GM19351 (cell line): ENCODE measurements around the gene C1orf21.

Experiments
- ATAC-seq: cut with Tn5 transposase; IDR thresholded peaks from one replicate; pipeline ENCODE4 v1.9.1; 2021; ENCODE audit warnings: mild to moderate bottlenecking, moderate library complexity; ENCODE audit not compliant: unreplicated experiment

The C1orf21 gene

DNA sequence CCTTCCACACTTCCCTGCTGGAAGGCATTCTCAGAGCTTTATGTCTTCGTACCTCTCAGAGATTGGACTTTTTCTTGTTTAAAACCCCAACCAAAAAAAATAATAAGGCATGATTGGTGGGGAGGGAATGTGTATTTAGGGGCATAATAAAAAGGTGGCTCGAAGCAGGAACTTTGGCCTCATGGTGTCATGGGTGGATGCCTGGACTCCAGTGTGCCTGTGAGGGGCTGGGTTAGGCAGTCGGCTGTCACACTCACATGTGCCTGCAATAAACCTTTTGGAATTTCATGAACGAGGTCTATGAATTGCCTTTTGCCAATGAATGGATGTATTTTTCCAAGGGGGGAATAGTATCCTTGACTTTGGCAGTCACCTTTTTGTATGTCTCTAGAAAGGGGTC, 236.6 kb downstream of the C1orf21 start:
- no peak for ATAC-seq

DNA sequence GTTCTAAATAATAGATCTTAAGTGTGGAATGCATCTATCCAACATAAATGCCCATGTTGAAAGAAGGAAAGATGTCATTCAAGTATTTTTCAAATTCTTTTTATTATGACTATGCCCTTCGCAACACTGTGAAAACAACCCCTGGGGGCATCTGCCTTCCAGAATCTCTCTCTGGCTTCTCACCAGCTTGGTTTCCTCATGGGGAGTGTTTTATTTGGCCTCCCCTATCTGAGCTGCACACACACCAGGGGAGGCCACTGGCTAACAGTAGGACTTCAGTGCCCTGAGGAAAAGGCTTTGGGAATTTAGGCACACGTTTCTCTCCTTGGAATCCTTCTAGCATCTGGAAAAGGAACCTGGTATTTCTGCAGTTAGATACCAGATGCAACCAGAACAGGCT, 237.2 kb downstream of the C1orf21 start:
- ATAC-seq: no peak

DNA sequence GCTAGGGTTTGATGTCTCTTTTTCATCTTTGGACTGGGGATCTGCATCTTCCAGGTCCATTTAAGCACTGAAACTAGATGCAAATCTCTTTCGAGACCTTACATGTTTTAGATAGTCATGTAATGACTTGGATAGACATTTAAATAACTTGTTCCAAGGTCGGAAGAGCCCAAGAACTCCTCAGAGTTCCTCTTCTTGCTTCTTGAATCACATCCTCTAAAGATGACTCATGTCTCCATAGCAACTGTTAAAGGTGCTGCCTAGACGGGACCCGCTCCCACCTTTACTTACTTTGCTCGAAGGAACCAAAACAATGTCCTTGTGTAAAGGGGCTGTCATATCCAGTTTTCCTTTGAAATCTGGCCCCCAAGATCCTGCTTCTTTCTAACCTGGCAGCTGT, 237.8 kb downstream of the C1orf21 start:
- ATAC-seq: no peak

DNA sequence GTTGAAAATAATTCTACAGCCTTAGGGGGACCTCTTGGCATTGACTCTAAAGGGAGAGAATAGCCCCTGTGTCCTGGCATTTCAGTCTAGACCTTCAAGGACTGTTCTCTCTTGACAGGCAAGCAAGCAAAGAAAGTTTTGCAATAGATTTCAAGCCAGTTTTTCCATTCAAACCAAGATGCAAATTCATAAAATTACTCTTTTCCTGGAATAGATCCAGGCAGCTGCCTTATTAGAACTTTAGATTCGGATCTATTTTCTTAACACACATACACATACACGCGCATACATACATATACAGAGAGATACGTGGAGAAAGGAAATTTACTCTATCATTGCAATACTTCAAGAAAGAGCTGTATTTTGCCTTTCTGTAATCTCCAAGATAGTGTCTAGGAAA, 238.4 kb downstream of the C1orf21 start:
- ATAC-seq: no peak

DNA sequence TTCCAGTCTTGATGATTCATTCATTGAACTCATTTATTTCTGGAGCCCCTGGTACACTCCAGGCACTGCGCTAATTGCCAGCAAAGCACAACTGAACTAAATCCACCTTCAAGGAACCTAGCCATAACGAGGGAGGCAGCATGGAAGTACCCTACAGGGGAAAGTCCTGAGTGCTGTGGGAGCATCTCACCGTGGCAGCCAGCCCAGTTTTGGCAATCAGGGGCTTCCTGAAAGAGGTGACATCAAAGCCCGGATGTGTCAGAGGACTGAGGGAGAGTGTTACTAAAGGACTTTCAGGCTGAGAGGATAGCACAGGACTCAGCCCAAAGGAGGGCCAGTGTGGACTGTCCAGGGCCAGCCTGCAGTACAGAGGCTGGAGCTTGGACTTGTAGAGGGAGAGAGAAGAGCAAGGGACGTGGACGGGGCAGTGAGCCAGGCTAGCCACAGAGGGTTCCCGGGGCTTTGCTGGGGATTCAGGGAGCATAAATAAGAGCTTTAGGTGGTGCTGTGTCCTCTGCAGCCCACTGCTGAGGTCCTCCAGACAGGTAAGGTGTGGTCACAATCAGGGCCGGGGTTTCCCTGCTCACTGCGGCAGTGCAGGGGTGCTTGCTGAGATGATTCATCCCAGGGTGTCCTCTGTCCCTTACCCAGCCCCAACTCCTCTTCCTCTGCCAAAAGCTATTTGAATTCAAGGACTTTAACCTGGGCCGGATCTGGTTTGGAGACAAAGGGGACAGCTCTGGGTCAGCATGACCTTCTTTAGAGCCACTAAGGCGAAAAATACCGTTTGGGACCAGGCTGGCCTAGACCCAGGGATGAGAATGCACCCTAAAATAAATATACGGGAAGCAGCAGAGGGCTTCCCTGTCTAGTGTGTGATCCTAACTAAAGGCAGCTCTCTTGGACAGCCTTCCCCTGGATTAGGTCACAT, 239.5 kb downstream of the C1orf21 start:
- no peak for ATAC-seq

DNA sequence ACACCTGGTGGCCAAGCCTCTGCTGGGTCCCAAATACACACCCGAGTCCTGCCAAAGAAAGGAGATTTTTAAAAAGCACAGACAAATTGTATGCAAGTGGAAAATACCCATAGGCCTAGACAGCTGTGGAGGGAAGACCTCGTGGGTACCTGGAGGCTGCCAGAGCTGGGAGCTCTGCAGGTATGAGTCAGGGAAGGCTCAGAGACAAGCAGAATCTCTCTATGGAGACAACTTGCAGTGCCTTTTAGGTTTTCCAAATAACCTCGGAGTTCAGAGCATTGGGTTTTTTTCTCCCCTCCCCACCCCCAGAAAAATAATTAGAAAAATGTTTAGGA, 240.1 kb downstream of the C1orf21 start:
- no peak for ATAC-seq

DNA sequence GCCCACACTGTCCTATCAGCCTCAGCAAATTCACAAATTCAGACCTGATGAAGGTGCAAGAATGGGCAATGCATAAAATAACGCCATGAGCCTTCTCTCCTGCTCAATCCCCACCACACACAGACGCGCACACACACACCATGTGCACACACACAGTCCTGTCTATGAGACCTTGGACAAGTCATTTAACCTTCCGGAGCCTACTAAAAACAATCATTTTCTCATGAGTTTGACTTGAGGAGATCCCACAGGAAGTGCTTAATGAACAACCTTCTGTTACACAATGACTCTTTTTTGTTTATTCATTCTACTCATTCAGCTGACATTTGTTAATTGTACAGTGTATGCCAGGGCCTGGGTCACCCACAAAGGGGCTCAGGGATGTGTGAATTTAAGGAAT, 242.4 kb downstream of the C1orf21 start:
- no peak for ATAC-seq

DNA sequence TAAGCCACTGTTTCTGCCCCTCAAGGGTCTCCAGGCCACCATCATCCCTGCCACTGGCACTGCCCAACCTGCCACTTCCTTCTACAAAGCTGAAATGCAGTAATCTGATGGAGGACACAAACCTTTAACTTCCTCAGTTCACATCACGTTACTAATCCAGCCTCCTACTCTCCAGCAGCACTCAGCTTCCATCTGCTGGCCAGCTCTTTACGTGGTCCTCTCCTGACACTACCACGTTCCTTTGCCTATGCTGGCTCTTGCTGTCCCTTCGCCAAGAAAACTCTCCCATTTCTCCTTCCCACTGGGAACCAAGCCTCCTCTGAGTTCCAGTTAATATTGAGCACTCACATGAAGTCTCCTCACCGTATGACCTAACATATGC, 243.8 kb downstream of the C1orf21 start:
- no peak for ATAC-seq

DNA sequence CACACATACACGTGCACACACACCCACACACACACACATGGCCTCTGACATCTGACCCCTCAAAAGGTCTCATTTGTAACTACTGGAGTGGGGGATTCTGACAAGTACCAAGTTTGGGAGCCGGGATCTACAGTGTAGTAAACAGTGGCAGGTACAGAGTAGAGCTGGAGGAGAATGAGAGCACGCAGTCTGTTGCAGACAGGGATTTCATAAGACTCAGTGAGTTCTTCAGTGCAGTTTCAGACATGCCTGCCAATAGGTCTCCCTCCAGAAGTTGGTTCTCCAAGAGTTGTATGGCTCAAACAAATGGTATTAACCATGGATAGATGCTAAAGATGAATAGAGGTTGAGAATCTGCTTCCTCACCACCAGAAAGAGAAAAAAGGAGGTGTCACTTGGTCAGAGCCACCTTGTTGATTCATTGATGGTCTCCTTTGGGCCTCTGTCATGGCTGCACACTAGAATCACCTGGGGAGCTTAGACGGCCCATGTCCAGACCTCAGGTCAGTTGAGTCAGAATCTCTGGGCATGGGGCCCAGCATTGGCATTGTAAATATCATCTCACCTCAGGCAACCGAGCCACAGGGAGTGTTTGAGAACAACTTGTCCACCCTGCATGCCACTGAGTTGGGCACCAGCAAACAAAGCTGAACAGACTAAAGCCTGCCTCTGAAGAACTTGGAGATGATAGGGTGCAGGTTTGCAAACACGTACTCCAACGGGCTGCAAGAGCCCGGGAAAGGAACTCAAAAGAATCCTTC, 245.8 kb downstream of the C1orf21 start:
- ATAC-seq: no peak

DNA sequence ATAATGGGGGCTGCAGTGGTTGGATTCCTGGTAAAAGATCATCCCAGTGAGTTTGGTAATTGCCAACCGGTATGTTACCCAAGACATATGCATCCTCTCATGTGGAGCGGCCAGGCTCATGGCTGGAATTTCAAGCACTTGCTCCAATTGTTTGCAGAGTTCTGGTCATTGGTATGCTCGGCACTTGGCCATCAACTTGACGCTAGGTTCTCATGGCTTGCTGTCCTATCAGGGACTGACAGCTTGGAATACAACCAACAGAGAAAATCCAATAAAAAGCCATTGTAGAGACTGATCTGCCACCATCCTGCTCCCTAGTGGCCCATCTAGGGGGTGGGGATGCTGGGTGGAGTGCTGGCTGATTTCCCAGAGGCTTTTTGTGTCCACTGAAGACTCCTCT, 247.0 kb downstream of the C1orf21 start:
- no peak for ATAC-seq

DNA sequence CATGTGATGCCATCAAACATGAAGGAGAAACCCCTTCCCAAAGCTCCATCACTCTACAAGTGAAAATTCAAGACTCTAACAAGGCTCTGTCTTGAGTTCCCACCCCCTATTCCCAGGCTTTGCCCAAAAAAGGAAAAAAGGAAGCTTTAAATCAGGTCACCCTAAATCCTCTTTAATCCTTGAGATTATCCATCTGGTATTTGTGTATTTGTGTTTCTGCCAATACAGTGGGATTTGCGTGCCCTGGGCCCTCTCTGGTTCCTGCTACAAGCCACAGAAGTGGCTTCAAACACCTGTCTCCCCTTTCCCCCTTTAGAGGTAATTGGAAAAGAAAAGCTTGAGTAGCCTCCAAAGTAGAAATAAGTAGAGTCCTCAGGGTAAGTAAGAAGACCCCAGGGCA, 247.5 kb downstream of the C1orf21 start:
- ATAC-seq: no peak

DNA sequence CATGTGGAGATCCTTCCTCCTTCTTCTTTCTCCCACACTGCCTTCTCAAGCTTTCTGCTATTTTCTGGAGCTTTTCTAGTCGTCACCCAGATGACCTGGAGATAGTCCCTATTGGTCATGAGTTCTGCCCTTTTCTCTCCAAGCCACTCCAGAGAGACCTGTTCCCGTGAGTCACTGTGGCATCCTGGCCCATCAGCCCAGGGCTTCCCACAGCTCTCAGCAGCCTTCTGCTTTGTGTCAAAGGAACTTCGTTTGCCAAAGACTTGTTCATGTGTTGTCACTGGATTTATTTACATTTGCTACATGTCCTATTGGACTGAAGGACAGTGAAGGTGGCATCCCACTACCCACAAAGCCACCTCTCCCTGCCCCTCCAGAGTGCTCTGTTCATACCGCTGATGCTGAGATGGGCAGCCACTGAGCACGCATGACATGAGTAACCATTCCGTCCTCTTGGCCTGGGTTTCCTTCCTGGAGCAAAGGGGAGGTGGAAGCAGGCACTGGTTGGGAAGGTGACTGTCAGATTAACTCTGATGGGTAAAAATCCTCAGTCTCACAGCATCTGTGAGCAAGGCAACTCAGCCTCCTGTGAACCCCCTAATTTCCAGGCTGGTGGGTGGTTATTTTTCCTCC, 248.6 kb downstream of the C1orf21 start:
- ATAC-seq: no peak

DNA sequence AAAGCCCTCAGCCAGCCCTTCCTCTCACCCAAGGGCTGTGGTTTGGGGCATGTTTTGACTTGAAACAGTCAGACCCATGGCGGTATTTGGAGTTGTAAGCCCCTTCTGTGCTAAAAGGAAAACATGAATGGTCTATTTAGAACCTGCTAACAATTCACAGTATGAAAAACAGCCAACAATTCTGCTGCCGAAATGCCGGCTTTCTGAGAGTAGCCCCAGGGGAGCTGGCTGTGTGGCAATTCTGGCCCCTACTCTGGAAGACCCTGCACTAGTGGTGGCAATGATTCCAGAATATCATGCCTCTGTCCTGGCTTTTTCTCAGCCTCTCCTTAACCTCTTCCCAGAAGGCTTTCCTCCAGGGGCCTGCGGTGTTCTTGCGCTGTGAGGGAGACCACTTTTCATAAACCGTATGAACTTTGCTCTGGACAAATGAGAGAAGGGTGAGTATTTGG, 249.2 kb downstream of the C1orf21 start:
- no peak for ATAC-seq

DNA sequence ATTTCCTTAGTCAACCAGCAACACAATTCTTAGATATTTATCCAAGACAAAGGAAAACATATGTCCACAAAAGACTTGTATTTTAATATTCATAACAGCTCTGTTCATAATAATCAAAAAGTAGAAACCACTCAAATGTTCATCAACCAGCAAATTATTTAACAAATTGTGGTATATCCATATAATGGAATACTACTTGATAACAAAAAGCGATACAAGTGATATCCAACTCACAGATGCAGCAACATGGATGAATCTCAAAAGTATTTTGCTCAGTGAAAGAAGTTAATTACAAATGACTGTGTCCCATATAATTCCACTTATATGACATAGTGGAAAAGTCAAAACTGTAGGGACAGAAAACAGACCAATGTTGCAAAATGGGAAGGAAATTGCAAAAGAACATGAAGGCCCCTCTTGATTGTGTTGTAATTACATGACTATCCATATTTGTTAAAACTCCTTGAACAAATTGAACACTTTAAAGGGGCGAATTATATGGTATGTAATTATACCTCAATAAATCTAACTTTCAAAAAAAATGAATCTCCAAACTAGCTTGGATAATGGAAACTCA, 250.9 kb downstream of the C1orf21 start:
- ATAC-seq: no peak

DNA sequence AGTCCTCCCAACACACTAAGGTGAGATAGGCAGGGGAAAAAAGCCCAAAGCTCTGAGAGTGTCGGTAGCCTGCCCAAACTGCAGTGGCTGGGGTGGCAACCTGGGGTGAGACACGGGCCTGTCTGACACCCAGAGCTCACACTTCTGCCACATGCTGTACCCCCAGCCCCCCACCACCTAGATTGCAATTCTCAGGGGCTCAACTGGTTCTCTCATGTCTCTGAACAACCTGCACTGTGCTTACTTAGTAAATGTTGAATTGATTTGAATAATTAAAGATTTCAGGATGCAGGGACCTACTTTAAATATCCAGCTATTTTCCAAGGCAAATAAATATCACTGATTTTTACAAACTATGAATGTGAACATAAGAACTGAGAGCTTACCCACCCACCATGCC, 252.4 kb downstream of the C1orf21 start:
- no peak for ATAC-seq

DNA sequence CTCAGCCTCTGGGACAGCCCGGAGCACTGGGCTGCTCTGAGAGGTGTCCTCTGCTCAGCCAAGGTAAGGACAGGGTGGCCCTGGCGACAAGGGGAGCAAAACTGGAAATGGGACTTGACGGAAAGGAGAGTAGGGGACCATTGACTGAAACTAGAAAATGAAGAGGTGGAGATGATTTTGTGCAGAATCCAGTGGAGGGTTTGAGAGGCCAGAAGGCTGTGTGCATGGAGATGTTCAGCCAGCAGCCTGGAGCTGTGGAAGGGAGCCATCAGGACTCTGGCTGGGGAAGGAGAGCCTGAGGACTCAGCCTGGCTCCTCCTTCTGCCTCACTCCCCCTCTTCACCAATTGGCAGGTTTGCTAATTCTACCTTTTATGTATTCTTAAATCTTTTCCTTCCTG, 253.7 kb downstream of the C1orf21 start:
- no peak for ATAC-seq

DNA sequence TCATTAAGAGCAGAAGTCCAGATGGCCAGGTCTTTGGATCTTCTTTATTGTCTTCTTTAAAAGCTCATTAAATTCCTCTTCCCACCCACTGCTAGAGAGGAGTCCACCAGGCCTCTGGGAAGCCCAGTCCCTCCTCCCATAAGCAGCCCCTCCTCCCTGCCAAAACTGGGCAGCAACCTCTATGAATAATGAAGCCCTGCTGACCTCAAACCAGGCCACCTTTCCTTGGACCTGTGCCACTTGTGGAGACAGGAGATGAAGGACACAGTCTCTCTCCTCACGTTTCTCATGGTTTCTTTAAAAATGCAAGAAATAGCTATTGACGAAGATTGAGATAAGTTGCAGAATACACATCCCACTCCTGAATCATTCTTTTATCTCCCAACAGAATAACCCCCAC, 255.1 kb downstream of the C1orf21 start:
- no peak for ATAC-seq

DNA sequence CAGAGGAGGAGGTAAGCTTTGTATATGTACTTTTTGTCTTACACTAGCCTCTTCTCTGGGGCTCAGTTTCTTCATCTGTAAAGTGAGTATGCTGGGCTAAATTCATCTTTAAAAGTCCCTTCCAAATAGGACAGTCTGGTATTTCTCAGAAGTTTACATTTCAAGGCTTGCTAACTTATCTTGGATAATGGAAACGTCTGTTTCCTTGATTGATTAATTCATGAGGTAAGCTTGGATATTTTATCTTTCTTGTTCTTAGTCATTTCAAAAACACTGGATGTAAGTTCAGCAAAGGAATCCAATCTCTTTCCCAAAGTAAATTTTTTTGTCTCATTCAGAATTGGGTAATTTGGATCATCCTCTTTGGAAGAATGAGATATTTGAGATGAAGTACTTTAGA, 256.8 kb downstream of the C1orf21 start:
- no peak for ATAC-seq

DNA sequence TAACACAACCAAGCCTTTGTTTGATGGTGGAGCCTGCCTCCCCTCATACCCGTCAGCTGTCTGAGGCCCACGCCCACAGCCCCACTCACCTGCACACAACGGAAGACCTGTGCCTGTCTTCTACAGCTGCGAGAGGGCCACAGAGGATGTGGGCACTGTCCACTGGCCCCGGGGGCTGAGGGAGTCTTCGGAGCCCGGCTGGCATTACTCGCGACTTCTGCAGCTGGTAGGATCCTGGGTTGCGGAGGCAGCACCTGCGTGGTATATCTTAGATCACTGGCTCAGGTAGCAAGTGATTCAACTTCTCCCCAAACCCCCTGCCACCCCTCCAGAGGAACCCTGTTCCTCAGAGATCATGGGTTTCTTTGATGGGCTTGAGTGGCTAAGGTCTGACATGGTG, 257.9 kb downstream of the C1orf21 start:
- no peak for ATAC-seq

DNA sequence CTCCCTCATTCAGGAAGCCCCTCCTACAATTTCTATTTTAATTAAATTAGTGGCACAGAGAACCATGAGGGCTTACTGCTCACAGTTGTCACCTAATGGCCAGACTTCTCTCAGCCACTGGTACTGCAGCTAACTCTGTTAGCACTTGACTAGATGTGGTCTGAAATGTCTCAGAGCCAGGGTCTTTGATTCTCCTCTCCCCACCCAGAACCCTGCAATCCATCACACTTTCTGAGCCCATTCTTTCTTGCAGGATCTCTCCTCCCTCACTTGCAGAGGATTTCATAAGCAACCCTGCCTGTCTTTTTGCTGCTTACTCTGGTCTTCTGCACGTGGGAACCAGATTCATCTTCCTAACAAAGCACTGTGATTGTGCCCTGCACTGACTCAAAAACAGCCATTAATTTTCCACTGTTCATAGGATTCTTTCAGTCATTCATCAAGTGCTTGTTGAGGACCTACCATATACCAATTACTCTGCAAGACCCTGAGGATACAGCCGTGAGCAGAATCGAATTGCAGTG, 259.4 kb downstream of the C1orf21 start:
- ATAC-seq: no peak

DNA sequence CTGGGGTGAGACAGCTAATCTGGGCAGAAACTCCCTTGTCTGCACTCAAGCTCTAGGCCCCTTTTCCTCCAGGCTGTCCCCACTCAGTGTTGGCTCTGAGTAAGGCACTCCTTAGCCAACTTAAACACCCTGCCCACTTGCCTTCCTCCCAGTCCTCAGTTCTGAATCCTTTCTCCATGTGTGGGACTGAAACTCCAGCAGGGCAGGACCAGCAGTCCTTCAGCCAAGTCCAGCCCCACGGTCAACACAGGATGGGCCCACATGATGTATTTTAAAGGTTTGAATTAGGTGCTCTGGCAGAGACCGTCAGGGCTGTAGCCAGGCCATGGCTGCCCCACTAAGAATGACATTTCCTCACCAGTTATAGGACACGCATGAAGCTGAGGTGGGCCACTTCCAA, 260.0 kb downstream of the C1orf21 start:
- no peak for ATAC-seq
